Liver (tissue), 3 donors: Measurements from ENCODE around the gene USH2A.

Source experiments
- EGR1 ChIP-seq, 2 donors: IDR thresholded peaks; 2 replicates each; pipeline ENCODE4 v1.6.1; 2016 to 2018; ENCODE audit warnings: antibody characterized with exemption in 2 of 2, low read depth in 2 of 2
- HNF4A ChIP-seq, 2 donors: conservative IDR thresholded peaks; 2 replicates each; pipeline ENCODE4 v1.6.1; 2016; ENCODE audit warnings: antibody characterized with exemption in 2 of 2, mild to moderate bottlenecking in 2 of 2
- JUND ChIP-seq, 2 donors: IDR thresholded peaks; 2 replicates each; pipeline ENCODE4 v1.6.1; 2016; ENCODE audit warnings: antibody characterized with exemption in 2 of 2
- NR2F2 ChIP-seq: IDR thresholded peaks from 2 replicates; pipeline ENCODE4 v1.6.1; 2016; ENCODE audit warnings: antibody characterized with exemption
- RAD21 ChIP-seq, 2 donors: IDR thresholded peaks; 2 replicates each; pipeline ENCODE4 v1.6.1; 2016; ENCODE audit warnings: antibody characterized with exemption in 2 of 2, mild to moderate bottlenecking in 2 of 2
- SP1 ChIP-seq: IDR thresholded peaks from 2 replicates; pipeline ENCODE4 v1.6.1; 2018; ENCODE audit warnings: antibody characterized with exemption, mild to moderate bottlenecking
- TAF1 ChIP-seq: conservative IDR thresholded peaks from 2 replicates; pipeline ENCODE4 v1.6.1; 2016; ENCODE audit warnings: antibody characterized with exemption, mild to moderate bottlenecking
- YY1 ChIP-seq: IDR thresholded peaks from 2 replicates; pipeline ENCODE4 v1.6.1; 2016; ENCODE audit warnings: antibody characterized with exemption, mild to moderate bottlenecking
- TF ChIP-seq, protein P1 (sequence below): fragments of 150-350 bp; IDR thresholded peaks from 2 replicates; pipeline ENCODE4 v1.5.1; 2017; ENCODE audit warnings: improper control_type of control experiment, low read depth, low read length; ENCODE audit not compliant: missing input control
- TF ChIP-seq, protein P2 (sequence below): IDR thresholded peaks from 2 replicates; pipeline ENCODE4 v1.6.1; 2016; ENCODE audit warnings: antibody characterized with exemption, mild to moderate bottlenecking
- TF ChIP-seq, protein P3 (sequence below): IDR thresholded peaks from 2 replicates; pipeline ENCODE4 v1.6.1; 2016; ENCODE audit warnings: antibody characterized with exemption
- TF ChIP-seq, protein P4 (sequence below): IDR thresholded peaks from 2 replicates; pipeline ENCODE4 v1.6.1; 2016; ENCODE audit warnings: antibody characterized with exemption
- donor health status: healthy.
- donor health status: healthy.

DNA sequence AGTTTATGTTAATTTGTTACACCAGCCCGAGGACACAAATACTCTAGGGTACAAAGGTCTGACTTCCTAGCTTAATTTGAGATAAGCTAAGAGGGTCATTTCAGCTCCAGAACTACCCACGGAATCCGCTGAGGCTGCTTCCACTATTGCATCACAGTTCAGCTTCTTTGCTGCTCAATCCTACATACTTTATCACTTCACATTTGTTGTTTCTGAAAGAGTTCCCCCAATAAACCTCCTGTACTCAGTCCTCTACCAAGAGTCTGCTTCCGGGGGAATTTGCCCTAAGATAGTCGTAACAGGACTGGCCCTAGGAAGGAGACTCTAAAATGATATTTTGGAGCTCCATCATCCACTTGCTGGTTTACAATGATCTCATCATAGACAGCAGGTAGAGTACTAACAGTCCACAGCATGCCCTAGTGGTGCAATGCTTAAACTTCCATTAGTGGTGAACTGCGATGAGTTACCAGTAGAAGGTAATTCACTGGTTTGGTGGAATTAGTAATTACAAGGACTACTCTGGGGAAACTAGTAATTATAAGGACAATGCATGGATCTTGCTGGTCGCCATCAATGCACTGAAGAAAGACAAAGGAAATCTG is 229.3 kb downstream of the USH2A start:
- TF ChIP-seq, protein P1, sequence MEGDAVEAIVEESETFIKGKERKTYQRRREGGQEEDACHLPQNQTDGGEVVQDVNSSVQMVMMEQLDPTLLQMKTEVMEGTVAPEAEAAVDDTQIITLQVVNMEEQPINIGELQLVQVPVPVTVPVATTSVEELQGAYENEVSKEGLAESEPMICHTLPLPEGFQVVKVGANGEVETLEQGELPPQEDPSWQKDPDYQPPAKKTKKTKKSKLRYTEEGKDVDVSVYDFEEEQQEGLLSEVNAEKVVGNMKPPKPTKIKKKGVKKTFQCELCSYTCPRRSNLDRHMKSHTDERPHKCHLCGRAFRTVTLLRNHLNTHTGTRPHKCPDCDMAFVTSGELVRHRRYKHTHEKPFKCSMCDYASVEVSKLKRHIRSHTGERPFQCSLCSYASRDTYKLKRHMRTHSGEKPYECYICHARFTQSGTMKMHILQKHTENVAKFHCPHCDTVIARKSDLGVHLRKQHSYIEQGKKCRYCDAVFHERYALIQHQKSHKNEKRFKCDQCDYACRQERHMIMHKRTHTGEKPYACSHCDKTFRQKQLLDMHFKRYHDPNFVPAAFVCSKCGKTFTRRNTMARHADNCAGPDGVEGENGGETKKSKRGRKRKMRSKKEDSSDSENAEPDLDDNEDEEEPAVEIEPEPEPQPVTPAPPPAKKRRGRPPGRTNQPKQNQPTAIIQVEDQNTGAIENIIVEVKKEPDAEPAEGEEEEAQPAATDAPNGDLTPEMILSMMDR: no peak
- TF ChIP-seq JUND (IDR thresholded peaks at IDR 0.05) (no peak), RAD21 (IDR thresholded peaks at IDR 0.05) (peak; percentile 28 to 50), YY1 (no peak), TAF1 (no peak), EGR1 (IDR thresholded peaks at IDR 0.05; ENCODE audit: low read depth in 2 of 2) (no peak), HNF4A (conservative IDR thresholded peaks at IDR 0.05) (peak in 1 of 2 donors; percentile 5), SP1 (no peak), NR2F2 (no peak)
- TF ChIP-seq, protein P2, sequence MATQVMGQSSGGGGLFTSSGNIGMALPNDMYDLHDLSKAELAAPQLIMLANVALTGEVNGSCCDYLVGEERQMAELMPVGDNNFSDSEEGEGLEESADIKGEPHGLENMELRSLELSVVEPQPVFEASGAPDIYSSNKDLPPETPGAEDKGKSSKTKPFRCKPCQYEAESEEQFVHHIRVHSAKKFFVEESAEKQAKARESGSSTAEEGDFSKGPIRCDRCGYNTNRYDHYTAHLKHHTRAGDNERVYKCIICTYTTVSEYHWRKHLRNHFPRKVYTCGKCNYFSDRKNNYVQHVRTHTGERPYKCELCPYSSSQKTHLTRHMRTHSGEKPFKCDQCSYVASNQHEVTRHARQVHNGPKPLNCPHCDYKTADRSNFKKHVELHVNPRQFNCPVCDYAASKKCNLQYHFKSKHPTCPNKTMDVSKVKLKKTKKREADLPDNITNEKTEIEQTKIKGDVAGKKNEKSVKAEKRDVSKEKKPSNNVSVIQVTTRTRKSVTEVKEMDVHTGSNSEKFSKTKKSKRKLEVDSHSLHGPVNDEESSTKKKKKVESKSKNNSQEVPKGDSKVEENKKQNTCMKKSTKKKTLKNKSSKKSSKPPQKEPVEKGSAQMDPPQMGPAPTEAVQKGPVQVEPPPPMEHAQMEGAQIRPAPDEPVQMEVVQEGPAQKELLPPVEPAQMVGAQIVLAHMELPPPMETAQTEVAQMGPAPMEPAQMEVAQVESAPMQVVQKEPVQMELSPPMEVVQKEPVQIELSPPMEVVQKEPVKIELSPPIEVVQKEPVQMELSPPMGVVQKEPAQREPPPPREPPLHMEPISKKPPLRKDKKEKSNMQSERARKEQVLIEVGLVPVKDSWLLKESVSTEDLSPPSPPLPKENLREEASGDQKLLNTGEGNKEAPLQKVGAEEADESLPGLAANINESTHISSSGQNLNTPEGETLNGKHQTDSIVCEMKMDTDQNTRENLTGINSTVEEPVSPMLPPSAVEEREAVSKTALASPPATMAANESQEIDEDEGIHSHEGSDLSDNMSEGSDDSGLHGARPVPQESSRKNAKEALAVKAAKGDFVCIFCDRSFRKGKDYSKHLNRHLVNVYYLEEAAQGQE: no peak
- TF ChIP-seq, protein P3, sequence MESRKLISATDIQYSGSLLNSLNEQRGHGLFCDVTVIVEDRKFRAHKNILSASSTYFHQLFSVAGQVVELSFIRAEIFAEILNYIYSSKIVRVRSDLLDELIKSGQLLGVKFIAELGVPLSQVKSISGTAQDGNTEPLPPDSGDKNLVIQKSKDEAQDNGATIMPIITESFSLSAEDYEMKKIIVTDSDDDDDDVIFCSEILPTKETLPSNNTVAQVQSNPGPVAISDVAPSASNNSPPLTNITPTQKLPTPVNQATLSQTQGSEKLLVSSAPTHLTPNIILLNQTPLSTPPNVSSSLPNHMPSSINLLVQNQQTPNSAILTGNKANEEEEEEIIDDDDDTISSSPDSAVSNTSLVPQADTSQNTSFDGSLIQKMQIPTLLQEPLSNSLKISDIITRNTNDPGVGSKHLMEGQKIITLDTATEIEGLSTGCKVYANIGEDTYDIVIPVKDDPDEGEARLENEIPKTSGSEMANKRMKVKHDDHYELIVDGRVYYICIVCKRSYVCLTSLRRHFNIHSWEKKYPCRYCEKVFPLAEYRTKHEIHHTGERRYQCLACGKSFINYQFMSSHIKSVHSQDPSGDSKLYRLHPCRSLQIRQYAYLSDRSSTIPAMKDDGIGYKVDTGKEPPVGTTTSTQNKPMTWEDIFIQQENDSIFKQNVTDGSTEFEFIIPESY: no peak
- TF ChIP-seq, protein P4, sequence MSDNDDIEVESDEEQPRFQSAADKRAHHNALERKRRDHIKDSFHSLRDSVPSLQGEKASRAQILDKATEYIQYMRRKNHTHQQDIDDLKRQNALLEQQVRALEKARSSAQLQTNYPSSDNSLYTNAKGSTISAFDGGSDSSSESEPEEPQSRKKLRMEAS: no peak
